Lower leg skin (tissue), 4 donors: ENCODE data around the gene KRTAP2-4. TPM values are rescaled to one million over a fixed set of nuclear protein-coding genes. Genes with fewer than 3 reads are reported as not detected.
"Not testable (repeated sequence)": the region's sequence is repeated elsewhere in the genome, so short reads cannot be mapped to it uniquely, and the experiment has no call there.

Experiments
- DNase-seq, 2 donors: peaks; one replicate each; pipeline ENCODE4 v3.0.0-alpha.2; 2019; ENCODE audit warnings: low spot score in 2 of 2
- H3K4me3 ChIP-seq: fragments of 200-600 bp; sonication (generic); 2 replicates; pipeline ENCODE4 v1.5.1; 2017; ENCODE audit warnings: mild to moderate bottlenecking, low read depth; ENCODE audit not compliant: poor library complexity, severe bottlenecking
- POLR2A ChIP-seq, 2 donors: fragments of 450-650 bp; IDR thresholded peaks; one replicate each; pipeline ENCODE4 v1.6.1; 2016 to 2017; ENCODE audit warnings: antibody characterized with exemption in 2 of 2, mild to moderate bottlenecking in 1 of 2, moderate library complexity in 1 of 2
- WGBS, 2 donors: methylation state at CpG; one replicate each; pipeline ENCODE4 v1.1.5; 2018; 5-methylcytosine and 5-hydroxymethylcytosine counted together
- intact Hi-C: fragments of 100-400 bp; cut with DNase I; formaldehyde crosslinking; loops from one replicate; pipeline ENCODE4 v1.15.0; 2023; ENCODE audit warnings: low total_unique reads
- total RNA-seq, 4 donors: library from RNA; depleted of rRNA; stranded (reverse); fragments of >200 nt; gene quantifications; one replicate each; pipeline ENCODE4 v1.1.0, GENCODE V29; 2016
- TF ChIP-seq, protein P1 (sequence below), 3 donors: fragments of 450-650 bp; IDR thresholded peaks; one replicate each; pipeline ENCODE4 v1.5.1; 2016; ENCODE audit warnings: antibody characterized with exemption in 3 of 3, mild to moderate bottlenecking in 3 of 3, moderate library complexity in 2 of 3

The KRTAP2-4 gene
- total RNA-seq, 4 donors from 2014 or later = 61.4 TPM; not detected in 3

DNA sequence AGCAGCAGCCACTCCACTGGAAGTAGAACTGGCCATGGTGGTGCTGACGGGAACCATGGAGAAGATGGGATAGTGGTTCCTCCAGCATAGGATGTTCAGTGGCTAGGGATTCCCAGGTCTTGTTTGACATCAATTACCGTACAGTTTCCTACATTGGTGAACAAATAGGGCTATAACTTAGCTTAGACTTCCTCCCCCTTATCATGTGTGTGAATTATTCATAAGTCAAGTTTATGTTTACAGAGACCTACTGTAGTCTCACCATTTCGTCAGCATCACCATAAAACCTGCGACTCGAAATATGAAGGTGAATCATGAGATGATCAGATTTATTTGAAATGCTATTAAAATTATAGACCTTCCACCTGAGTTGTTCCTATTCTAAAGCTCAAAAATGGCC is 6.9 kb downstream of the KRTAP2-4 start:
- TF ChIP-seq, protein P1, sequence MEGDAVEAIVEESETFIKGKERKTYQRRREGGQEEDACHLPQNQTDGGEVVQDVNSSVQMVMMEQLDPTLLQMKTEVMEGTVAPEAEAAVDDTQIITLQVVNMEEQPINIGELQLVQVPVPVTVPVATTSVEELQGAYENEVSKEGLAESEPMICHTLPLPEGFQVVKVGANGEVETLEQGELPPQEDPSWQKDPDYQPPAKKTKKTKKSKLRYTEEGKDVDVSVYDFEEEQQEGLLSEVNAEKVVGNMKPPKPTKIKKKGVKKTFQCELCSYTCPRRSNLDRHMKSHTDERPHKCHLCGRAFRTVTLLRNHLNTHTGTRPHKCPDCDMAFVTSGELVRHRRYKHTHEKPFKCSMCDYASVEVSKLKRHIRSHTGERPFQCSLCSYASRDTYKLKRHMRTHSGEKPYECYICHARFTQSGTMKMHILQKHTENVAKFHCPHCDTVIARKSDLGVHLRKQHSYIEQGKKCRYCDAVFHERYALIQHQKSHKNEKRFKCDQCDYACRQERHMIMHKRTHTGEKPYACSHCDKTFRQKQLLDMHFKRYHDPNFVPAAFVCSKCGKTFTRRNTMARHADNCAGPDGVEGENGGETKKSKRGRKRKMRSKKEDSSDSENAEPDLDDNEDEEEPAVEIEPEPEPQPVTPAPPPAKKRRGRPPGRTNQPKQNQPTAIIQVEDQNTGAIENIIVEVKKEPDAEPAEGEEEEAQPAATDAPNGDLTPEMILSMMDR (IDR thresholded peaks at IDR 0.05) = no peak
- no peak for TF ChIP-seq POLR2A (IDR thresholded peaks at IDR 0.05)
- H3K4me3 ChIP-seq = no peak overlapping the region
- 90 to 93% methylated on average over 5 of the region's 5 CpGs for WGBS, 2 donors
- intact Hi-C loops = no loop called here
- DNase-seq = no peak

DNA sequence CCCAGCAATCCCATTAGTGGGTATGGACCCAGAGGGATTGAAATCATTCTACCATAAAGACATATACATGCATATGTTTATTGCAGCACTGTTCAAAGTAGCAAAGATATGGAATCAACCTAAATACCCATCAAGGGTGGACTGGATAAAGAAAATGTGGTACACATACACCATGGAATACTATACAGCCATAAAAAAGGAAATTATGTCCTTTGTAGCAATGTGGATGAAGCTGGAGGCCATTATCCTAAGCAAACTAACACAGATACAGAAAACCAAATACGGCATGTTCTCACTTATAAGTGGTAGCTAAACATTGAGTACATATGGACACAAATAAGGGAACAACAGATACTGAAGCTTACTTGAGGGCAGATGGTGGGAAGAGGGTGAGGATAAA is 8.1 kb downstream of the KRTAP2-4 start:
- WGBS, 2 donors = 91 to 95% methylated on average over 1 of the region's 1 CpG

DNA sequence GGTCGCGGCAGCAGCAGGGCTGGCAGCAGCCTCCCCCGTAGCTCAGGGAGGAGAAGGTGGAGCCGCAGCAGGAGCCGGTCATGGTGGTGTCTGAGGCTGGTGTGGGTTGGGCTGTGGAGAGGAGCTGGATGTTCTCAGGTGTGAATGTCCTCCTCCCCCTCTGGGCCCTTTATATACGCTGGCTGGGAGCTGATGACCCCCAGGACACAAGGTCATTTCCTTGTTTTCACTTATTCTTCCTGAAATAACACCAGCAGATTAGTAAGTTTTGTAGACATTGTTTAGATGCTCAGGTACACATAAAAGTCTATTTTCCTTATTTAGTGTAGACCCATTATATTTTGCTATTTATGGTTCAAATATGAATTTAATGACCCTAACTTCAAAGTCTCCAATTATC is 10.5 kb downstream of the KRTAP2-4 start, which contains the start of gene KRTAP2-2:
Gene KRTAP2-2 (minus strand): TSS at position 101 of the 400 bp plus-strand sequence. CDS start 19 bp downstream, at position 82.
- DNase-seq, intact Hi-C loops: not testable (repeated sequence)
- WGBS, 2 donors = 87 to 90% methylated on average over 1 to 3 of the region's 6 CpGs

More for the DNA sequence above, 8.1 kb downstream of the KRTAP2-4 start:
- no peak for DNase-seq
- H3K4me3 ChIP-seq = no peak overlapping the region
- intact Hi-C loops = no loop called here
- TF ChIP-seq POLR2A (IDR thresholded peaks at IDR 0.05) = no peak
- TF ChIP-seq, protein P1 (IDR thresholded peaks at IDR 0.05) = no peak

DNA sequence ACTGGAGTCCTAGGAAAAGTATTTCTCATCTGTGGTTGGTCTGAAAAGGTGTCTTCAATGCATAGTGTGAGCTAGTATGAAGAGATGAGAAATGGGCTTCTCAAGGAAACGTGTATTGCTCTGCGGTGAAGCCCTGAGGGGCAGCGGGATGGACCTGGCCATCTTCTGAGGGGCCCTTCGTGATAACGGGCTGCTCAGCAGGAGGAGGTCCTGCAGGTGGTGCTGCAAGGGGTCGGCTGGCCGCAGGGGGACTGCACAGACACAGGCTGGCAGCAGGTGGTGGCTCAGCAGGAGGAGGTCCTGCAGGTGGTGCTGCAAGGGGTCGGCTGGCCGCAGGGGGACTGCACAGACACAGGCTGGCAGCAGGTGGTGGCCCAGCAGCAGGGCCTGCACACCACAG is 11.1 kb downstream of the KRTAP2-4 start:
- WGBS, 2 donors = 81 to 84% methylated on average over 7 of the region's 9 CpGs
- intact Hi-C loops, H3K4me3 ChIP-seq, DNase-seq: not testable (repeated sequence)

More for the DNA sequence above, 10.5 kb downstream of the KRTAP2-4 start, which contains the start of gene KRTAP2-2:
- not testable (repeated sequence) for H3K4me3 ChIP-seq

DNA sequence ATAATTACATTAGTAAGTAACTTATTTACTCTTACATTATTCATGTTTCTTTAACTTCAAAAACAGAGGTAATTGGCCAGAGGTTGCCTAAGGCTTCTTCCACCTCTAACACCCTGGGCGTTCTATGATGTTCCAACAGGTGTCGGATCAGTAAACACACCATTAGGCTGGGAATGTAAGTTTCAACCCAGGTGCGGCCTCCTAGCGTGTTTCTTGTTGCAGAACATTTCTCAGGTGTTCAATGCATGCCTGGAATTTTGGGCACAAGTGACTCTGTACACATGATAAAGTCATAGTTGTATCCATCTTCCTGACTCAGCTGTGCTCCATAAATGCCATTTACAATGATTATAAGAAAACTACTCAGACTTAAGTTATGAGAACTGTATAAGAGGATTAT is 11.7 kb downstream of the KRTAP2-4 start:
- 93 to 97% methylated on average over 4 of the region's 4 CpGs for WGBS, 2 donors
- intact Hi-C loops = no loop called here
- no peak for DNase-seq
- TF ChIP-seq POLR2A (IDR thresholded peaks at IDR 0.05) = no peak
- TF ChIP-seq, protein P1 (IDR thresholded peaks at IDR 0.05) = no peak
- no peak overlapping the region for H3K4me3 ChIP-seq

DNA sequence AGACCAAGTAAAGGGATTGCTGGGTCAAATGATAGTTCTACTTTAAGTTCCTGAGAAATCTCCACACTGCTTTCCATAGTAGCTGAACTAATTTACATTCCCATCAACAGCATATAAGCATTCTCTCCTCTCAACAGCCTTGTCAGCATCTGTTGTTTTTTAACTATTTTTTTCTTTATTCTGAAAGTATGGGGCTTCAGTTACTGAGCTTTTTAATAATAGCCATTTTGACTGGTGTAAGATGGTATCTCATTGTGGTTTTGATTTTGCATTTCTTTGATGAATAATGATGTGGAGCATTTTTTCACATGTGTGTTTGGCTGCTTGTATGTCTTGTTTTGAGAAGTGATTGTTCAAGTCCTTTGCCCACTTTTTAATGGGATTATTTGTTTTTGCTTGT is 13.1 kb downstream of the KRTAP2-4 start:
- no peak overlapping the region for H3K4me3 ChIP-seq
- intact Hi-C loops = no loop called here
- TF ChIP-seq, protein P1 (IDR thresholded peaks at IDR 0.05) = no peak
- no peak for TF ChIP-seq POLR2A (IDR thresholded peaks at IDR 0.05)
- no peak for DNase-seq

DNA sequence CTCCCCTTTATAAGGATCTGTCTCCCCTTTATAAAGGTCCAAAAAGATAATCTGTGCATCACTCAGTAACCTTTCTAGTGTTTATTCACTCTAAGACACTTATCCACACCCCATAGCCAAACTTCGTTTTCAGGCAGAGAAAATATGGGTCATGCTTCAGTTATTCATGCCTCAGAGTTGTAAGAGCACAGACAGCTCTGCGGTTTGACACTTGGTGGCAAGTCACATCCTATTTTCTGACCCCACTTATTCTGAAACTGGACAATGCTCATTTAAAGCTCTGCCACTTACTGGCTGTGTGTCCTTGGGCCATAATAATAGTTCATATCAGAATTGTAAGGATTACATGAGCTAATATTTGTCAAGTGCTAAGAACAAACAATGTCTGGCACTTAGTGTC is 16.6 kb downstream of the KRTAP2-4 start:
- DNase-seq = no peak
- WGBS, 2 donors = 50 to 75% methylated on average over 2 of the region's 2 CpGs
- intact Hi-C loops = no loop called here
- TF ChIP-seq, protein P1 (IDR thresholded peaks at IDR 0.05) = no peak
- H3K4me3 ChIP-seq = no peak overlapping the region
